HL-60 (cell line): Measurements from ENCODE around the gene TMEM235.

Source experiments
- DNase-seq, 2 experiments: peaks; one replicate each; pipeline ENCODE4 v3.0.0-alpha.2; 2010 to 2020; ENCODE audit warnings: low read depth in 1 of 2, low spot score in 1 of 2
- H3K27ac ChIP-seq: fragments of 250-450 bp; sonication (Bioruptor Pico); replicated peaks from 2 replicates; pipeline ENCODE4 v1.5.1; 2020; ENCODE audit warnings: mild to moderate bottlenecking, moderate library complexity
- H3K27me3 ChIP-seq: fragments of 250-450 bp; sonication (Bioruptor Pico); 2 replicates; pipeline ENCODE4 v1.5.1; 2021; ENCODE audit warnings: mild to moderate bottlenecking, moderate library complexity; ENCODE audit not compliant: insufficient read depth, poor library complexity, severe bottlenecking
- H3K4me3 ChIP-seq: replicated peaks from 2 replicates; pipeline ENCODE4 v1.5.1; 2011; ENCODE audit warnings: mild to moderate bottlenecking, control low read depth, low read length; ENCODE audit not compliant: insufficient read depth
- CTCF ChIP-seq: IDR thresholded peaks from one replicate; pipeline ENCODE4 v1.5.1; 2011; ENCODE audit warnings: low read length, control low read depth, inconsistent platforms; ENCODE audit not compliant: insufficient read depth
- GABPA ChIP-seq: IDR thresholded peaks from 2 replicates; pipeline ENCODE4 v1.6.1; 2012; ENCODE audit warnings: low read depth
- POLR2AphosphoS5 ChIP-seq: IDR thresholded peaks from 2 replicates; pipeline ENCODE4 v1.6.1; 2012; ENCODE audit warnings: low read depth
- REST ChIP-seq: IDR thresholded peaks from 2 replicates; pipeline ENCODE4 v1.6.1; 2012; ENCODE audit warnings: low read depth; ENCODE audit not compliant: insufficient replicate concordance
- SPI1 ChIP-seq: IDR thresholded peaks from 2 replicates; pipeline ENCODE4 v1.6.1; 2012; ENCODE audit warnings: low read depth, mild to moderate bottlenecking, borderline replicate concordance
- long read RNA-seq: library from polyadenylated mRNA; unstranded; transcript quantifications from one replicate; pipeline ENCODE4 v2.0.0, GENCODE V29; 2020

Gene TMEM235
- long read RNA-seq = 0 reads

GRCh38 chr17:78230996-78231935 is at the start of gene TMEM235:
Gene TMEM235 (plus strand): TSS chr17:78231631. CDS start chr17:78232024, 393 bp downstream.
- TF ChIP-seq CTCF (no peak), GABPA (no peak), REST (no peak), POLR2AphosphoS5 (no peak), SPI1 (no peak)
- no peak within 1 kb of the TSS for H3K4me3 ChIP-seq
- no peak within 1 kb of the TSS for H3K27ac ChIP-seq
- no peak for DNase-seq
- H3K27me3 ChIP-seq = peaks cover 34% of the 10 kb centered on the region

GRCh38 chr17:78182504-78182903 is 48.9 kb upstream of the TMEM235 start:
- Histone ChIP-seq H3K27ac (no peak overlapping the region), H3K4me3 (no peak overlapping the region), H3K27me3 (no peaks in the 10 kb centered on the region)
- DNase-seq = no peak
- TF ChIP-seq CTCF (no peak), SPI1 (no peak), POLR2AphosphoS5 (no peak), REST (no peak), GABPA (no peak)

GRCh38 chr17:78183916-78184315 is 47.5 kb upstream of the TMEM235 start:
- Histone ChIP-seq H3K27ac (no peak overlapping the region), H3K27me3 (no peaks in the 10 kb centered on the region), H3K4me3 (no peak overlapping the region)
- DNase-seq = no peak
- TF ChIP-seq REST (no peak), POLR2AphosphoS5 (no peak), SPI1 (no peak), CTCF (no peak), GABPA (no peak)
